Activated CD4-positive, alpha-beta T cell treated with anti-CD3 and anti-CD28 coated beads for 36 hours (primary cell): ENCODE measurements around the gene HSPA14. TPM values are rescaled to one million over a fixed set of nuclear protein-coding genes. Genes with fewer than 3 reads are reported as not detected.

ENCODE experiments used
- ATAC-seq: fragments of 200-7000 bp; cut with Tn5 transposase; one replicate; pipeline ENCODE4 v1.10.0; 2021; ENCODE audit warnings: mild to moderate bottlenecking, moderate library complexity
- CTCF ChIA-PET: fragments of 350-600 bp; sonication (Branson Sonifier 250); formaldehyde crosslinking; loops from one replicate; lab custom pipeline; 2021; ENCODE audit warnings: antibody characterized with exemption; lab: Charles Lee
- POLR2A ChIA-PET: fragments of 350-600 bp; sonication (Branson Sonifier 250); formaldehyde crosslinking; loops from one replicate; lab custom pipeline; 2021; ENCODE audit warnings: antibody characterized with exemption, inconsistent platforms; lab: Charles Lee
- DNase-seq: peaks from one replicate; pipeline ENCODE4 v3.0.0-alpha.2; 2020
- H3K27ac Mint-ChIP-seq: one replicate; pipeline ENCODE4 v1.8.0; 2021; ENCODE audit warnings: mixed read lengths
- H3K27me3 Mint-ChIP-seq: one replicate; pipeline ENCODE4 v1.8.0; 2021; ENCODE audit warnings: mixed read lengths
- H3K36me3 Mint-ChIP-seq: one replicate; pipeline ENCODE4 v1.8.0; 2021; ENCODE audit warnings: low read depth, mixed read lengths
- H3K4me1 Mint-ChIP-seq: one replicate; pipeline ENCODE4 v1.8.0; 2021; ENCODE audit warnings: mixed read lengths
- H3K4me3 Mint-ChIP-seq: one replicate; pipeline ENCODE4 v1.8.0; 2021; ENCODE audit warnings: mild to moderate bottlenecking, moderate library complexity, mixed read lengths
- H3K9me3 Mint-ChIP-seq: one replicate; pipeline ENCODE4 v1.8.0; 2021; ENCODE audit warnings: low read depth, mixed read lengths
- intact Hi-C, 2 experiments: fragments of 100-400 bp; cut with DNase I in 1 of 2; cut with micrococcal nuclease in 1 of 2; formaldehyde crosslinking; loops; one replicate each; pipeline versions ENCODE4 v1.14.2 to v1.15.1; 2022 to 2024; cut with DNase I, micrococcal nuclease
- total RNA-seq, 2 experiments: library from RNA; stranded (reverse); gene quantifications; one replicate each; pipeline ENCODE4 v1.2.3, GENCODE V29; 2021

HSPA14 gene
- total RNA-seq, 2 experiments from 2014 or later = 26.1 to 36.0 TPM

DNA sequence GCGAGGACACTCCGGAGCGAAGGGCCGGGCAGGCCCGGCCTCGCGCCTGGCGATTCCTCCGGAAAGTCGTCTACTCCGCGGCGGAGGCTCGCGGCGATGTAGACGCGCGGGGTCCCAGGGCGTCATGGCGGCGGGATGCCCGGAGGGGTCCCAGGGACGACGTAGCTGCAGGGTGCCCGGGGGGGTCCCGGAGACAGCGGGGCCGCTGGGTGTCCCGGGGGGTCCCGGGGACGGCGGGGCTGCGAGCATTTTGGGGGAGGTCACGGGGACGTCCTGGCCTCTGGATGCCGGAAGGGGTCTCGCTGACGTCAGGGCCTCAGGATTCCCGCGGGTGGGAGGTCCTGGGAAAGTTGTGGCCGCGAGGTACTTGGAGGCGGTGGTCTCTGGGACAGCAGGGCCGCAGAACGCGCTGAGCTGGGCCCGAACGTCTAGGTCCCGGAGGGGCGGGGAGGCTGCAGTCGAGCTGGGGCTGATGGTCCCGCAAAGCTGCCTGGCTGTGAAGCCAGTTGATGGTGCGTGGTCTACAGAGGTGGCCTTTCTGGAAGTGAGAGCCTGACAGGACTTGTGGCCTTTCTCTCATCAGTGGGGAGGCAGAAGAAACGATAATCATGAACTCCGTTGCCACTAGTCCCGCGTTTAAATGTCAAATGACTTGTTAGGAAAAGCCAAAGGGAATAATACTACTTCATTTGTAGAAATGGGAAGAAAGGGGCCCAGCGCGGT, 637 bp downstream of the HSPA14 start:
- peak; percentile 9 for ATAC-seq
- POLR2A ChIA-PET = interaction anchor here (0.9 to 3.8 kb wide), 10 partner anchors 16 to 1052 kb away, joined by 3 to 29 read pairs (median 6); partner anchors contain the start of genes DCLRE1C, MEIG1 and SUV39H2
- CTCF ChIA-PET = interaction anchor here (0.7 to 3.6 kb wide), 13 partner anchors 13 to 315 kb away, joined by 3 to 15 read pairs (median 5); partner anchors contain the start of gene SUV39H2

GRCh38 chr10:14839305-14839695, 1.2 kb downstream of the HSPA14 start:
- Mint-ChIP-seq H3K4me1 (peaks cover 18% of the 10 kb centered on the region), H3K4me3 (peak overlapping the region; percentile 89), H3K27ac (peak overlapping the region; percentile 88), H3K9me3 (no peaks in the 10 kb centered on the region), H3K36me3 (peaks cover 42% of the 10 kb centered on the region), H3K27me3 (no peaks in the 10 kb centered on the region)
- DNase-seq = peak; percentile 22
- ATAC-seq = no peak
- CTCF ChIA-PET = interaction anchor here (3.6 kb wide), 1 partner anchor 302 kb away, joined by 15 read pairs; no protein-coding TSS in a partner anchor
- intact Hi-C loops = loop anchor here (1.0 to 10.0 kb wide), 10 partner anchors 116 to 1492 kb away; partner anchors contain the start of genes DCLRE1C (in 1 of the 2) and PRPF18 (in 1 of the 2)
- POLR2A ChIA-PET = interaction anchor here (2.3 to 3.8 kb wide), 2 partner anchors 40 to 654 kb away, joined by 24 to 29 read pairs; partner anchors contain the start of gene SUV39H2

More for the DNA sequence above, 637 bp downstream of the HSPA14 start:
- peak overlapping the region; percentile 89 for H3K4me3 Mint-ChIP-seq
- H3K36me3 Mint-ChIP-seq = peaks cover 39% of the 10 kb centered on the region
- H3K27me3 Mint-ChIP-seq = no peaks in the 10 kb centered on the region
- peak overlapping the region; percentile 94 for H3K27ac Mint-ChIP-seq
- DNase-seq = peak; percentile 55
- peaks cover 18% of the 10 kb centered on the region for H3K4me1 Mint-ChIP-seq
- no peaks in the 10 kb centered on the region for H3K9me3 Mint-ChIP-seq
- intact Hi-C loops = loop anchor here (1.0 to 10.0 kb wide), 17 partner anchors 40 to 1492 kb away; partner anchors contain the start of genes DCLRE1C (in 2 of the 2), MEIG1 (in 2 of the 2), SUV39H2 (in 2 of the 2) and PRPF18 (in 1 of the 2)

DNA sequence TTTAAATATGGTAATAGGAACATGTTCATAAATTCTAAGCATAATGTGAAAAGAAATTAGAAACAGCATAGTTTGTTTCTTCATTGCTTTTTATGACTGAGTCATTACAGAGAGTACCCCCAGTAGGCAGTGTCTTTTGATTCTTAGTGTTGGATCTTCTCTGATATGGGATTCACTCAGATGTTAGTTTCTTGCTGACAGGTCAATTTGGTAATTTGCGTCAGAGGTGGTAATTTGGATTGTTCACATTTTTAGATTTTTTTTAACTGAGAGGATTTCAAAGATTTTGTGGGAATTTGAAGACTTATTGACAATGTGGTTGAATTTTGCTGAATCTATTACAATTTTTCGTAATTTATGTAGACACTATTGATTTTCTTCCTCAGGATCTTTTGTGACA, 2.1 kb downstream of the HSPA14 start:
- ATAC-seq (no peak), DNase-seq (no peak)
- peaks cover 49% of the 10 kb centered on the region for H3K36me3 Mint-ChIP-seq
- POLR2A ChIA-PET = no interaction called here
- H3K4me1 Mint-ChIP-seq = peaks cover 18% of the 10 kb centered on the region
- no peak overlapping the region for H3K27ac Mint-ChIP-seq
- H3K4me3 Mint-ChIP-seq = peak overlapping the region; percentile 89
- CTCF ChIA-PET = interaction anchor here (0.7 kb wide), 1 partner anchor 304 kb away, joined by 3 read pairs; no protein-coding TSS in a partner anchor
- intact Hi-C loops = no loop called here
- H3K27me3 Mint-ChIP-seq = no peaks in the 10 kb centered on the region
- H3K9me3 Mint-ChIP-seq = no peaks in the 10 kb centered on the region

- H3K27ac Mint-ChIP-seq = no peak overlapping the region
- peaks cover 10% of the 10 kb centered on the region for H3K4me1 Mint-ChIP-seq
- intact Hi-C loops = no loop called here
- H3K4me3 Mint-ChIP-seq = no peak overlapping the region
- ChIA-PET CTCF (interaction anchor here (0.7 kb wide), 1 partner anchor 91 kb away, joined by 4 read pairs; no protein-coding TSS in a partner anchor), POLR2A (interaction anchor here (1.3 kb wide), 1 partner anchor 35 kb away, joined by 6 read pairs; the partner anchor contains the start of gene SUV39H2)
- DNase-seq (no peak), ATAC-seq (no peak)
- no peaks in the 10 kb centered on the region for H3K9me3 Mint-ChIP-seq
- no peaks in the 10 kb centered on the region for H3K27me3 Mint-ChIP-seq
- H3K36me3 Mint-ChIP-seq = peaks cover 51% of the 10 kb centered on the region
These were observed 5.4 kb downstream of the HSPA14 start for GRCh38 chr10:14843327-14843988.

GRCh38 chr10:14844948-14845347, 6.8 kb downstream of the HSPA14 start:
- H3K9me3 Mint-ChIP-seq = no peaks in the 10 kb centered on the region
- ATAC-seq (no peak), DNase-seq (no peak)
- CTCF ChIA-PET = interaction anchor here (0.8 kb wide), 1 partner anchor 41 kb away, joined by 3 read pairs; no protein-coding TSS in a partner anchor
- intact Hi-C loops = no loop called here
- H3K27me3 Mint-ChIP-seq = no peaks in the 10 kb centered on the region
- H3K36me3 Mint-ChIP-seq = peaks cover 46% of the 10 kb centered on the region
- H3K4me1 Mint-ChIP-seq = peaks cover 6% of the 10 kb centered on the region
- no peak overlapping the region for H3K4me3 Mint-ChIP-seq
- H3K27ac Mint-ChIP-seq = no peak overlapping the region
- POLR2A ChIA-PET = no interaction called here

GRCh38 chr10:14852236-14852635, 14.1 kb downstream of the HSPA14 start:
- no peak overlapping the region for H3K27ac Mint-ChIP-seq
- intact Hi-C loops = no loop called here
- H3K36me3 Mint-ChIP-seq = peaks cover 17% of the 10 kb centered on the region
- H3K27me3 Mint-ChIP-seq = no peaks in the 10 kb centered on the region
- ATAC-seq (no peak), DNase-seq (no peak)
- no peaks in the 10 kb centered on the region for H3K9me3 Mint-ChIP-seq
- ChIA-PET CTCF (interaction anchor here (0.9 to 1.0 kb wide), 2 partner anchors 11 to 315 kb away, joined by 3 read pairs; no protein-coding TSS in a partner anchor), POLR2A (no interaction called here)
- H3K4me1 Mint-ChIP-seq = no peaks in the 10 kb centered on the region
- no peak overlapping the region for H3K4me3 Mint-ChIP-seq

DNA sequence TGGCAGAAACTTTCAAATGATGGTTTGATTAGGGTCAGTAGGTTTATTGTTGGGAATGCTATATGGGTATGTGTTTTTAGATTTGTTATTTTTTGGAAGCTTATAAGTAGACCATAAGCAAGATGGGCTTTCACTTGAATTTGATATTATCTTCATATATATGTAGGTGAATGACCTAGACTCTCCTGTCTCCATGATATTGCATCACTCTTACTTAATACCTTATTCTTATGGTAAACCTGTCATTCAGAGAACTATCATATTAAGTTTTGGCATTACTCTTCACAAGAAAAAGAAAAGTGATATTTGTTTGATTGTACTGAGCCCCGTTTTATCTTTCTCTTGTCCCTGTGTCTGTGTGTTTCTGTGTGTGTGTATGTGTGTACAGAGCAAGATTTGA, 17.3 kb downstream of the HSPA14 start:
- H3K27ac Mint-ChIP-seq = no peak overlapping the region
- no peaks in the 10 kb centered on the region for H3K9me3 Mint-ChIP-seq
- POLR2A ChIA-PET = interaction anchor here (2.0 kb wide), 1 partner anchor 17 kb away, joined by 5 read pairs; the partner anchor contains the start of genes CDNF, HSPA14 and MSANTD7
- DNase-seq (no peak), ATAC-seq (no peak)
- CTCF ChIA-PET = no interaction called here
- intact Hi-C loops = no loop called here
- H3K36me3 Mint-ChIP-seq = peaks cover 28% of the 10 kb centered on the region
- no peaks in the 10 kb centered on the region for H3K27me3 Mint-ChIP-seq
- no peak overlapping the region for H3K4me3 Mint-ChIP-seq
- no peaks in the 10 kb centered on the region for H3K4me1 Mint-ChIP-seq

- no peak overlapping the region for H3K27ac Mint-ChIP-seq
- ATAC-seq (no peak), DNase-seq (no peak)
- ChIA-PET POLR2A (no interaction called here), CTCF (interaction anchor here (1.2 to 1.5 kb wide), 2 partner anchors 13 to 95 kb away, joined by 3 to 4 read pairs; no protein-coding TSS in a partner anchor)
- no peaks in the 10 kb centered on the region for H3K9me3 Mint-ChIP-seq
- intact Hi-C loops = no loop called here
- no peaks in the 10 kb centered on the region for H3K4me1 Mint-ChIP-seq
- H3K36me3 Mint-ChIP-seq = peaks cover 33% of the 10 kb centered on the region
- no peak overlapping the region for H3K4me3 Mint-ChIP-seq
- no peaks in the 10 kb centered on the region for H3K27me3 Mint-ChIP-seq
These were observed 20.3 kb downstream of the HSPA14 start for GRCh38 chr10:14858338-14858960.

- CTCF ChIA-PET = interaction anchor here (1.0 to 1.5 kb wide), 3 partner anchors 11 to 94 kb away, joined by 3 to 4 read pairs (median 3); no protein-coding TSS in a partner anchor
These were observed 20.9 kb downstream of the HSPA14 start for GRCh38 chr10:14859043-14859442.

DNA sequence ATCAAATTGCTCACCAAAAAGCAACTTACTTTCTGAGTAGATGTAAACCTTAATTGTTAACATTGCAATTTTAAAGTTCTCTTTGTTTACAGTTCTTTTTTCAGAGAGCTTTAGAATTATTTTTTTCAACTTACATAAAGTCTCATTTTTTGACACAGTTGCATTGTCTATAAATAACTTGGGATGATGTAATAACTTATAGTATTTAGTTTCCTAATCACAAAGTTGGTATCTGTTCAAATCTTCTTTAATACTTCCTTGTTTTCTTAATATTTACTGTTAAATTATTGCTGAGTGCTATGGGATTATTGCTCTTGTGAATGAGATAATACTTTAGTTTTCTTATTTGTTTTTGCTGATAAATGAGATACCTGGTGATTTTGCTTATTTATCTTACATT, 21.7 kb downstream of the HSPA14 start:
- ChIA-PET CTCF (interaction anchor here (1.0 to 1.5 kb wide), 3 partner anchors 10 to 93 kb away, joined by 3 to 4 read pairs (median 3); no protein-coding TSS in a partner anchor), POLR2A (no interaction called here)
- no peak overlapping the region for H3K4me3 Mint-ChIP-seq
- H3K9me3 Mint-ChIP-seq = no peaks in the 10 kb centered on the region
- no peak for ATAC-seq
- peaks cover 37% of the 10 kb centered on the region for H3K36me3 Mint-ChIP-seq
- no peaks in the 10 kb centered on the region for H3K27me3 Mint-ChIP-seq
- DNase-seq = no peak
- H3K27ac Mint-ChIP-seq = no peak overlapping the region
- intact Hi-C loops = no loop called here
- H3K4me1 Mint-ChIP-seq = no peaks in the 10 kb centered on the region

More at GRCh38 chr10:14859043-14859442, 20.9 kb downstream of the HSPA14 start:
- H3K4me3 Mint-ChIP-seq = no peak overlapping the region
- H3K9me3 Mint-ChIP-seq = no peaks in the 10 kb centered on the region
- intact Hi-C loops = no loop called here
- POLR2A ChIA-PET = no interaction called here
- DNase-seq (no peak), ATAC-seq (no peak)
- H3K27ac Mint-ChIP-seq = no peak overlapping the region
- peaks cover 38% of the 10 kb centered on the region for H3K36me3 Mint-ChIP-seq
- no peaks in the 10 kb centered on the region for H3K27me3 Mint-ChIP-seq
- no peaks in the 10 kb centered on the region for H3K4me1 Mint-ChIP-seq
